ENCODE measurements around the gene RBCK1.
A peak's percentile ranks its signal among the peaks of the same experiment; 100 is the strongest.
"Not testable (repeated sequence)": the region's sequence is repeated elsewhere in the genome, so short reads cannot be mapped to it uniquely, and the experiment has no call there.

Gene RBCK1

GRCh38 chr20:445514-446336 is 37.6 kb downstream of the RBCK1 start:
- Histone ChIP-seq H2AFZ (no peak overlapping the region), H3K4me3 (ENCODE audit: low read depth, low read length) (no peak overlapping the region), H3K4me1 (peaks cover 2% of the 10 kb centered on the region), H3K4me2 (ENCODE audit: low read length) (no peak overlapping the region), H3K9ac (no peak overlapping the region), H3K27me3 (ENCODE audit: control insufficient read depth, insufficient read depth, low read length) (no peaks in the 10 kb centered on the region), H3K36me3 (ENCODE audit: control insufficient read depth, insufficient read depth, low read length) (no peaks in the 10 kb centered on the region), H3K9me3 (ENCODE audit: control insufficient read depth, low read length) (no peaks in the 10 kb centered on the region), H3K27ac (no peak overlapping the region), H3K79me2 (peaks cover 15% of the 10 kb centered on the region)
- TF ChIP-seq, protein P1, sequence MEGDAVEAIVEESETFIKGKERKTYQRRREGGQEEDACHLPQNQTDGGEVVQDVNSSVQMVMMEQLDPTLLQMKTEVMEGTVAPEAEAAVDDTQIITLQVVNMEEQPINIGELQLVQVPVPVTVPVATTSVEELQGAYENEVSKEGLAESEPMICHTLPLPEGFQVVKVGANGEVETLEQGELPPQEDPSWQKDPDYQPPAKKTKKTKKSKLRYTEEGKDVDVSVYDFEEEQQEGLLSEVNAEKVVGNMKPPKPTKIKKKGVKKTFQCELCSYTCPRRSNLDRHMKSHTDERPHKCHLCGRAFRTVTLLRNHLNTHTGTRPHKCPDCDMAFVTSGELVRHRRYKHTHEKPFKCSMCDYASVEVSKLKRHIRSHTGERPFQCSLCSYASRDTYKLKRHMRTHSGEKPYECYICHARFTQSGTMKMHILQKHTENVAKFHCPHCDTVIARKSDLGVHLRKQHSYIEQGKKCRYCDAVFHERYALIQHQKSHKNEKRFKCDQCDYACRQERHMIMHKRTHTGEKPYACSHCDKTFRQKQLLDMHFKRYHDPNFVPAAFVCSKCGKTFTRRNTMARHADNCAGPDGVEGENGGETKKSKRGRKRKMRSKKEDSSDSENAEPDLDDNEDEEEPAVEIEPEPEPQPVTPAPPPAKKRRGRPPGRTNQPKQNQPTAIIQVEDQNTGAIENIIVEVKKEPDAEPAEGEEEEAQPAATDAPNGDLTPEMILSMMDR (IDR thresholded peaks at IDR 0.05) = no peak

- H3K4me2 ChIP-seq (ENCODE audit: low read length); H3K36me3 ChIP-seq (ENCODE audit: control insufficient read depth, insufficient read depth, low read length); H3K27ac ChIP-seq; H3K27me3 ChIP-seq (ENCODE audit: control insufficient read depth, insufficient read depth, low read length); H3K4me1 ChIP-seq; H2AFZ ChIP-seq; H3K4me3 ChIP-seq (ENCODE audit: low read depth, low read length); H3K9ac ChIP-seq; H3K9me3 ChIP-seq (ENCODE audit: control insufficient read depth, low read length): not testable (repeated sequence)
- H3K79me2 ChIP-seq = peaks cover 41% of the 10 kb centered on the region
Observed at GRCh38 chr20:452021-452420, 43.9 kb downstream of the RBCK1 start.

GRCh38 chr20:454951-455350 is 46.9 kb downstream of the RBCK1 start:
- H2AFZ ChIP-seq = no peak overlapping the region

DNA sequence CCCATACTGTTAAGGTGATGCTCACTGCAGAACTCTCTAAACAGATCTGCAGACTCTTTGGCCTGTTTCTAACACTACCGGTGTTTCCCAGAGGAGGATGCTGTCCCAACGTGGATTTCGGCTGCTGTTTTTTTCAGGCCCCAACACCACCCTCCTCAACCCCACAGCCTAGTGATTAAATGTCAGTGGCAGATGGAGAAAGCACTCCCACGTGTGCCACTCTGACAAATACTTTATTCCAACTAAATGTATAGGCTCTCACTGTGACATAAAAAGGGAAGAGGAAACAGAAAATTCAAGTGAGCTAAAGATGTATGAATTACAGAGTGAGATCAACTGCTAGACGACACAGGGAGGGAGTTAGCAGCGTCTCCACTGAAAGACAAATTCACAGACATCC is 50.7 kb downstream of the RBCK1 start:
- TF ChIP-seq, protein P1 (IDR thresholded peaks at IDR 0.05) = no peak
- Histone ChIP-seq H3K27me3 (ENCODE audit: control insufficient read depth, insufficient read depth, low read length) (no peaks in the 10 kb centered on the region), H3K4me2 (ENCODE audit: low read length) (no peak overlapping the region), H3K4me1 (peaks cover 7% of the 10 kb centered on the region), H3K27ac (no peak overlapping the region), H2AFZ (no peak overlapping the region), H3K79me2 (peaks cover 46% of the 10 kb centered on the region), H3K9ac (no peak overlapping the region), H3K4me3 (ENCODE audit: low read depth, low read length) (no peak overlapping the region), H3K9me3 (ENCODE audit: control insufficient read depth, low read length) (no peaks in the 10 kb centered on the region), H3K36me3 (ENCODE audit: control insufficient read depth, insufficient read depth, low read length) (no peaks in the 10 kb centered on the region)

More at GRCh38 chr20:454951-455350, 46.9 kb downstream of the RBCK1 start:
- no peak overlapping the region for H3K4me2 ChIP-seq (ENCODE audit: low read length)
- H3K9ac ChIP-seq = no peak overlapping the region
- H3K36me3 ChIP-seq (ENCODE audit: control insufficient read depth, insufficient read depth, low read length) = no peaks in the 10 kb centered on the region
- H3K4me1 ChIP-seq = peaks cover 3% of the 10 kb centered on the region
- no peaks in the 10 kb centered on the region for H3K27me3 ChIP-seq (ENCODE audit: control insufficient read depth, insufficient read depth, low read length)
- no peak overlapping the region for H3K27ac ChIP-seq
- H3K9me3 ChIP-seq (ENCODE audit: control insufficient read depth, low read length) = no peaks in the 10 kb centered on the region
- TF ChIP-seq, protein P1 (IDR thresholded peaks at IDR 0.05) = no peak
- H3K4me3 ChIP-seq (ENCODE audit: low read depth, low read length) = no peak overlapping the region
- H3K79me2 ChIP-seq = peaks cover 54% of the 10 kb centered on the region

GRCh38 chr20:460180-460579 is 52.1 kb downstream of the RBCK1 start:
- H3K4me3 ChIP-seq (ENCODE audit: low read depth, low read length) = no peak overlapping the region
- H3K9ac ChIP-seq = no peak overlapping the region

More at GRCh38 chr20:460180-460579, 52.1 kb downstream of the RBCK1 start:
- Histone ChIP-seq H3K4me2 (ENCODE audit: low read length) (peak overlapping the region; percentile 70), H3K27me3 (ENCODE audit: control insufficient read depth, insufficient read depth, low read length) (no peaks in the 10 kb centered on the region), H3K79me2 (peaks cover 37% of the 10 kb centered on the region), H3K36me3 (ENCODE audit: control insufficient read depth, insufficient read depth, low read length) (no peaks in the 10 kb centered on the region), H3K27ac (peak overlapping the region; percentile 19), H3K4me1 (peaks cover 7% of the 10 kb centered on the region), H2AFZ (no peak overlapping the region), H3K9me3 (ENCODE audit: control insufficient read depth, low read length) (no peaks in the 10 kb centered on the region)
- TF ChIP-seq, protein P1 (IDR thresholded peaks at IDR 0.05) = no peak

Data from parathyroid adenoma (tissue), 2 donors.